NCI-H2196 (cell line): ENCODE results near the gene FLT1.

Source experiments
- DNase-seq: peaks from one replicate; lab custom pipeline; 2025; ENCODE audit not compliant: unreplicated experiment; lab: John Stamatoyannopoulos, UW

Gene FLT1

GRCh38 chr13:28490061-28490460 is 4.9 kb downstream of the FLT1 start:
- no peak for DNase-seq

DNA sequence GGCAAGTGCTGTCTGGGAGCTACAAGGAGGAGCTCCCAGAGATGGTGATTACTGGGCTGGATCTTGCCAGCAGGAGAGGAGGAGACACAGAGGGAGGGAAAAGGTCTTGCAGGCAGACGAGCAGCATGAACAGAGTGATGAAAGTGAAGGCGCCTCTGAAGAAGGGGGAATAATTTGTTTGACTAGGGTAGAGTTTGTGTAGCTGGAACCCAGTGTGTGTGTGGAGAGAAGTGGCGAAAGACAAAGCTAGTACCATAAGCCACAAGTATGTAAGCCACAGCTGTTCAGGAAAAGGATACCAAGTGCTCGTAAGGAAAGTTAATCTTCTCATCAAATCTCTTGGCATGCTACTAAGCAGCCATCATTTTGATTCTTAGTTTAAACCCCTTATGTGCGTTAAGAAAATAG is 5.4 kb downstream of the FLT1 start:
- no peak for DNase-seq

- DNase-seq, result no peak
Observed at GRCh38 chr13:28488376-28489005, 6.4 kb downstream of the FLT1 start.

GRCh38 chr13:28485996-28486543 is 8.9 kb downstream of the FLT1 start:
- DNase-seq, result no peak

- no peak for DNase-seq
Observed at GRCh38 chr13:28485551-28485950, 9.4 kb downstream of the FLT1 start.

DNA sequence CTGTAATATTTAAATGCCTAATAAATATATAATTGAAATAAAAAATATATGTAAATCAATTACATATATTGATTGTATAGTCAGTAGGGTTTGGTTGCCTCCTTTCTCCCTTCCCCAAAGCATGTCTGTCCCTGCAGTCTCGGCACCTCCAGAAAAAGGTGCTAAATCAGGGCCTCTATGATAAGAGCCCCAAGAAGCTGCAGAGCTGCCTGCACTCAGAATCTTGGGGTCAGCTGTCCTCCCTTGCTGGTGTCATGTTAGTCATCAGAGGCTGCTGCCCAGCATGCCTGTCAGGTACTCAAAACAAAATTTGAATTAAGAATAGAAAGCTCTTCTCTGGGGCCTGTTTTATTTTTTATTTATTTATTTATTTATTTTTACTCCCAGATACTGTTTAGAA is 9.8 kb downstream of the FLT1 start:
- no peak for DNase-seq

- no peak for DNase-seq
Observed at GRCh38 chr13:28483313-28483931, 11.5 kb downstream of the FLT1 start.

GRCh38 chr13:28479005-28479404 is 15.9 kb downstream of the FLT1 start:
- no peak for DNase-seq

- DNase-seq, result no peak
Observed at GRCh38 chr13:28478127-28478526, 16.8 kb downstream of the FLT1 start.

GRCh38 chr13:28477709-28477973 is 17.3 kb downstream of the FLT1 start:
- DNase-seq, result no peak

- no peak for DNase-seq
Observed at GRCh38 chr13:28476919-28477708, 17.8 kb downstream of the FLT1 start.

DNA sequence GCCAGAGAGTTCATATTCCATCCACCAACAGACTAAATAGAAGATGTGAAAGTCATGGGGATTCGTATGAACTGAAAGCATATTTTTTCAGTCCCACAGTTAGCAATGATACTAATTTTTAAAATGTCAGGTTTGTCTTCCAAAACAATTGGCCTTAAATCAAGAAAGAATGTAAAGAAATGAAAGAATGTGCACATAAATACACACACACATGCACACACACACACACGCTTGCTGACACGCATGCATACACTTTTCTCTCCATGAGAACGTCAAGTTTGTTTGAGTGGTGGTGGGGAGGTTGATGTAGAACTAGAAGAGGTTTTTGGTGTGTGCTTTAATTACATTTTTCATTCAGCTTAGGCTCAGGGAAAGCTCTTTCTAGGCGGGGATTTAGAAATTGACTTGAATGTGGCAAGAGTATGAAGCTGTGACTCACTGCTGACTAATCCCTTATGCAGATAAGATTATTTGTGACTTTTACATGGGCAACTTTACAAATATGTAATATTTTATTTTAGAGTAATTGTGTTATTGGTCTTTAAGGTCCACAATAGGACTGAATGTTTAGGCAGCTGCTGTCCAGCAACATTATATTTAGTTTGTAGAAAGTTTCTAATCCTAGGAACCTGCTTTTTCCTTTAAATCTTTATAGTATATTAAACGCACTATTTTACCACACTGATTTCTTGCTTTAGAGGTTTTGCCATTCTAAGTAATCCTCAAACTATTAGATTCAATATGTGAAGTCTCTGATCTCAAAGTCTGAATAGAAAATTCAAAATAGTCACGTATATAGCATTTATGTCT is 18.8 kb downstream of the FLT1 start:
- no peak for DNase-seq

- no peak for DNase-seq
Observed at GRCh38 chr13:28474491-28475134, 20.3 kb downstream of the FLT1 start.

DNA sequence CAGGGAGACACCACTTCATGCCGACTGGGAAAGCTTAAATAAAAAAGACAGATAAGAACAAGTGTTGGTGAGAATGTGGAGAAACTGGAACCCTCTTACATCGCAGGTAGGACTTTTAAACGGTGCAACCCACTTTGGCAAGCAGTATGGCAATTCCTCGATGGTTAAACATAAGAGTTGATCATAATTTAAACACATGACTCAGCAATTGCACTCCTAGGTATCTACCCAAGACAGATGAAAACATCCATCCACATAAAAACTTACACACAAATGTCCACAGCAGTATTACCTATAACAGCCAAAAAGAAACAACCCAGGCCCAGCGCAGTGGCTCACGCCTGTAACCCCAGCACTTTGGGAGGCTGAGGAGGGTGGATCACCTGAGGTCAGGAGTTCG is 21.9 kb downstream of the FLT1 start:
- DNase-seq, result no peak

GRCh38 chr13:28471421-28471820 is 23.5 kb downstream of the FLT1 start:
- no peak for DNase-seq

DNA sequence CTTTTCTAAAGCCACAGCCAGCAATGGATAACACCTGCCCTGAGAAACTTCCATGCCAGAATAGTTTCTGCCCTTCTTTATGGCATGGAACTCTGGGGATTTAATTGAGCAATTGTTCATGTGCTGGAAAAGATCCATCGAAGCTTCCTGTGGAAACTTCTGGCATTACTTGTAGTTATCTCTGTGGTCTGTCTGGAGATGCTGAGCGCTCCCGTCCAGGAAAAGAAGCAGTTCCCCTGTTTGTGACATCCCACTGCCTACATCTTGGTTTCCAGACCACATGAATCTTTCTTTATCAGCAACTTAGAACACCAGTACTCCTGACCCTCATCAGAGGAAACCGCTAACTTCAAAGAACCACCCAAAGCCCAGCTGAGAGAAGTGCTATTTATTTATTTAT is 24.6 kb downstream of the FLT1 start:
- no peak for DNase-seq

GRCh38 chr13:28469316-28469715 is 25.6 kb downstream of the FLT1 start:
- DNase-seq, result no peak

DNA sequence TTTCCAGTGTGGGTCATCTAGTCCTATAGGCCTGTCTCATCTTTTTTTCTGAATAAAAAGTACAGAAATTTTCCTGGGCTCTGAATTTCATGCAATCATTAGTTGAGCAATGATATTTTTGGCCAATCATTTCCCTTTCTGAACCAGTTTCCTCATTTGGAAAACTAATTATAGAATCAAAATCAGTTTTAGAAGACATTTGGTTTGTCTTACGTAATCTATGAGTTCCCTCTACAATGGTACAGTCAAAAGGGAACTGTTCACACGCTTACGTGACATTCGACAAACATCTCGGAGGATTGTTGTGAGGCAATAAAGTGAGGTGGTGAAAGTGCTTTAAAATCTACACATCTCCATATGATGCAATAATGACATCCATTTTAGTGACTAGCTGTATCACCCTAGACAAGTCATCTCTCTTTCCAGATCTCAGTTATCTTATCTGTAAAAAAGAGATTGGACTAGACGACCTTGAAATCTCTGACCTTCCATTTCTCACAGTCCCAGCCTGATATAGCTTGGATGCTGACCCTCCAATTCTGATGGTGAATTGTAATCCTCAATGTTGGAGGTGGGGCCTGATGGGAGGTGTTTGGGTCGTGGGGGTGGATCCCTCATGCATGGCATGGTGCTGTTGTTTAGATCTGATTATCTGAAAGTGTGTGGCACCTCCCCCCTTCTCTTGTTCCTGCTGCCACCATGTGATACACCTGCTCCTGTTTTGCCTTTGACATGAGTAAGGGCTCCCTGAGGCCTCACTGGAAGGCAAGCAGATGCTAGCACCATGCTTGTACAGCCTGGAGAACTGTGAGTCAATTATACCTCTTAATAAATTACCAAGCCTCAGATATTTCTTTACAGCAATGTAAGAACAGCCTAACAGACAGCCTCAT is 26.7 kb downstream of the FLT1 start:
- DNase-seq, result no peak

DNA sequence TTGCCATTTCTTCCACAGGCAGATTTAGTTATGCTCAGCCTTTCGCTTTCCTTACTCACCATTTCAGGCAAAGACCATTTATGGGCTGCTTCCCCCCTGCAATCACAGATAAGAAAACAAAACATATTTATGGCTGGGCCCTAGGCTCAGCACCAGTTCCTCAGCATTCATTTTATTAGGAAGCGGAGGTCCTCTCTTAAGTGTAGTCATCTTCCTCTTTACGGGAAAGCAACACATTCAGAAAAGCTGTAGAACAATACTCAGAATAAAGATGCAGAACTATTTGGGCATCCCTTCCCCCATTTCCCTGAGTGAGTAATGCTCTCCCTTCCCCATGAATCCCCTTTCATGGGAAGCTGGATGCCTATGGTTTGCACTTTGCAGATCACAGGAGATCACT is 27.9 kb downstream of the FLT1 start:
- DNase-seq, result no peak

DNA sequence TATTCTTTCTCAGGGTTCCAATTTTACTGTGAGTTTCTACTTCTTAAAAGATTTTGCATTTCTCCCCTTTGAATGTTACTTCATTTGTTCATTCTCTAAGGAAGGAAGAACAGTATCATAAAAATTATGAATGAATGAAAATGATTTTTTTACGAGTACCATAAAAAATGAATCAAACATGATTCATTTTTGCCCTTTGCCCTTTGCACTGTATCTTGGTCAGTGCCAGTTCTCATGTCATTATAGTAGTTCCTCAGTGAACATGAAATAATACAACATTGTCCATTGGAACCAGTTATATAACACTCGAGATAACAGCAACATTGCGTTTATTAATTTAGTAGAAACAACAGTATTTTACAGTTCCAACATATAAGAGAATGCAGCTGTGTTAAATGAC is 28.8 kb downstream of the FLT1 start:
- DNase-seq, result no peak
